ENCODE results near the gene PDE6A. TPM values are rescaled to one million over a fixed set of nuclear protein-coding genes. Genes with fewer than 3 reads are reported as not detected.

The PDE6A gene
- total RNA-seq, 1 experiment from 2014 or later, result 2.6 TPM

DNA sequence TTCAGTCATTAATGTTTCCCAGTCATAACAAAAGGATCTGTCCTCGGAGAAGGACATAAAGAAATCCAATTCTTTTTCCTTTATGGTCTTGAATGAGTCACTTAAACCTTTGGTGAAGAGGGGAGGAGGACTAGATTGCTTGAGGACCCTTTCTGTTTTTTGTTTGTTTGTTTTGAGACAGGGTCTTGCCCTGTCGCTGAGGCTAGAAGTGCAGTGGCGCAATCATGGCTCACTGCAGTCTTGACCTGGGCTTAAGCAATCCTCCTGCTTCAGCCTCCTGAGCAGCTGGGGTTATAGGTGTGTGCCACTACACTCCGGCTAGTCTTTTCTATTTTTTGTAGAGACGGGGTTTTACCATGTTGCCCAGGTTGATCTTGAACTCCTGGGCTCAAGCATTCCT is 43.5 kb upstream of the PDE6A start:
- H3K36me3 ChIP-seq (ENCODE audit: control insufficient read depth, insufficient read depth, low read length), result no peaks in the 10 kb centered on the region; the same call in 1 of the 2 replicates
- peak; percentile 54 to 60 for DNase-seq
- H3K4me1 ChIP-seq, result peaks cover 26% of the 10 kb centered on the region
- H3K4me3 Mint-ChIP-seq (ENCODE audit: unreplicated experiment), result no peak overlapping the region
- H3K9me3 Mint-ChIP-seq (ENCODE audit: unreplicated experiment), result no peaks in the 10 kb centered on the region
- no peaks in the 10 kb centered on the region for H3K9me3 ChIP-seq
- TF ChIP-seq, protein P1, sequence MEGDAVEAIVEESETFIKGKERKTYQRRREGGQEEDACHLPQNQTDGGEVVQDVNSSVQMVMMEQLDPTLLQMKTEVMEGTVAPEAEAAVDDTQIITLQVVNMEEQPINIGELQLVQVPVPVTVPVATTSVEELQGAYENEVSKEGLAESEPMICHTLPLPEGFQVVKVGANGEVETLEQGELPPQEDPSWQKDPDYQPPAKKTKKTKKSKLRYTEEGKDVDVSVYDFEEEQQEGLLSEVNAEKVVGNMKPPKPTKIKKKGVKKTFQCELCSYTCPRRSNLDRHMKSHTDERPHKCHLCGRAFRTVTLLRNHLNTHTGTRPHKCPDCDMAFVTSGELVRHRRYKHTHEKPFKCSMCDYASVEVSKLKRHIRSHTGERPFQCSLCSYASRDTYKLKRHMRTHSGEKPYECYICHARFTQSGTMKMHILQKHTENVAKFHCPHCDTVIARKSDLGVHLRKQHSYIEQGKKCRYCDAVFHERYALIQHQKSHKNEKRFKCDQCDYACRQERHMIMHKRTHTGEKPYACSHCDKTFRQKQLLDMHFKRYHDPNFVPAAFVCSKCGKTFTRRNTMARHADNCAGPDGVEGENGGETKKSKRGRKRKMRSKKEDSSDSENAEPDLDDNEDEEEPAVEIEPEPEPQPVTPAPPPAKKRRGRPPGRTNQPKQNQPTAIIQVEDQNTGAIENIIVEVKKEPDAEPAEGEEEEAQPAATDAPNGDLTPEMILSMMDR (IDR thresholded peaks at IDR 0.05; ENCODE audit: insufficient read depth in 1 of 2, low read depth in 1 of 2, low read length in 1 of 2, severe bottlenecking in 1 of 2, unreplicated experiment in 1 of 2), result no peak
- H3K27me3 Mint-ChIP-seq (ENCODE audit: insufficient read depth, unreplicated experiment), result no peaks in the 10 kb centered on the region
- POLR2A ChIA-PET, result no interaction called here
- H3K4me3 ChIP-seq (ENCODE audit: low read depth, low read length), result no peak overlapping the region
- H3K27me3 ChIP-seq (replicated peaks; ENCODE audit: control insufficient read depth, insufficient read depth, low read length), result no peaks in the 10 kb centered on the region
- intact Hi-C loops (cut with micrococcal nuclease; ENCODE audit: unreplicated experiment), result no loop called here
- no peaks in the 10 kb centered on the region for H3K36me3 Mint-ChIP-seq (ENCODE audit: insufficient read depth, unreplicated experiment)
- H3K27ac Mint-ChIP-seq (ENCODE audit: unreplicated experiment), result no peak overlapping the region
- no TSS peak for BruUV-seq (replicated peaks)
- peaks cover 23% of the 10 kb centered on the region for H3K4me1 Mint-ChIP-seq (ENCODE audit: low read depth, unreplicated experiment)
- CTCF ChIA-PET, result interaction anchor here (1.2 kb wide), 1 partner anchor 154 kb away, joined by 4 read pairs; no protein-coding TSS in a partner anchor

DNA sequence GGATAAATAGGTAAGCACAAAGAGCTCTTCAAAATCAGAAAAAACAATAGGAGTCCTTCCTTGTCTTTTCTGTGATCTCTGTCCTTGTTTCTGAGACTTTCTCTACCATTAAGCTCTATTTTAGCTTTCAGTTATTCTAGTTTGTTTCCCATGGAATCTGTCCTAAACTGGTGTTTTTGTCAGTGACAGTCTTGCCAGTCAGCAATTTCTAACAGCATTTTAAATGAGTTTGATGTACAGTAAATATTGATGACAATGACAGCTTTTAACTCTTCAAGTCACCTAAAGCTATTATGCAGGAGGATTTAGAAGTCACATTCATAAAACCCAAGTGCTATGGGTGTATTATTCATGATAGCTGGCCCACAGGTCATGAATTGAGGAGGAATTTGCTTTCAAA is 37.9 kb upstream of the PDE6A start:
- Histone ChIP-seq H3K36me3 (ENCODE audit: control insufficient read depth, insufficient read depth, low read length) (peaks cover 3% of the 10 kb centered on the region), H3K27me3 (replicated peaks; ENCODE audit: control insufficient read depth, insufficient read depth, low read length) (no peaks in the 10 kb centered on the region), H3K4me3 (ENCODE audit: low read depth, low read length) (no peak overlapping the region), H3K9me3 (no peaks in the 10 kb centered on the region), H3K4me1 (peaks cover 32% of the 10 kb centered on the region)
- BruUV-seq (replicated peaks), result no TSS peak
- ChIA-PET CTCF (interaction anchor here (1.3 kb wide), 1 partner anchor 80 kb away, joined by 7 read pairs; no protein-coding TSS in a partner anchor), POLR2A (interaction anchor here (1.1 kb wide), 1 partner anchor 22 kb away, joined by 3 read pairs; the partner anchor contains the start of gene SLC26A2)
- no peaks in the 10 kb centered on the region for H3K9me3 Mint-ChIP-seq (ENCODE audit: unreplicated experiment)
- TF ChIP-seq, protein P1 (IDR thresholded peaks at IDR 0.05; ENCODE audit: insufficient read depth in 1 of 2, low read depth in 1 of 2, low read length in 1 of 2, severe bottlenecking in 1 of 2, unreplicated experiment in 1 of 2), result no peak
- H3K4me1 Mint-ChIP-seq (ENCODE audit: low read depth, unreplicated experiment), result peaks cover 26% of the 10 kb centered on the region
- H3K36me3 Mint-ChIP-seq (ENCODE audit: insufficient read depth, unreplicated experiment), result peaks cover 13% of the 10 kb centered on the region
- H3K27me3 Mint-ChIP-seq (ENCODE audit: insufficient read depth, unreplicated experiment), result no peaks in the 10 kb centered on the region
- intact Hi-C loops (cut with micrococcal nuclease; ENCODE audit: unreplicated experiment), result no loop called here
- no peak for DNase-seq
- H3K4me3 Mint-ChIP-seq (ENCODE audit: unreplicated experiment), result no peak overlapping the region
- H3K27ac Mint-ChIP-seq (ENCODE audit: unreplicated experiment), result no peak overlapping the region

DNA sequence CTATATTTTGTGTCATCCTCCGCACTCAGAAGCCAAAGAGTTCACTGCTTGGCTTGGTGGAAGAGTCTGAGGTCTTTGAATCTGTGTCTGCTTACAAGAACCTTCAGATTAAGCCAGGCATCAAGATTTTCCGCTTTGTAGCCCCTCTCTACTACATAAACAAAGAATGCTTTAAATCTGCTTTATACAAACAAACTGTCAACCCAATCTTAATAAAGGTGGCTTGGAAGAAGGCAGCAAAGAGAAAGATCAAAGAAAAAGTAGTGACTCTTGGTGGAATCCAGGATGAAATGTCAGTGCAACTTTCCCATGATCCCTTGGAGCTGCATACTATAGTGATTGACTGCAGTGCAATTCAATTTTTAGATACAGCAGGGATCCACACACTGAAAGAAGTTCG is 36.6 kb upstream of the PDE6A start:
- H3K9me3 Mint-ChIP-seq (ENCODE audit: unreplicated experiment), result no peaks in the 10 kb centered on the region

More for the DNA sequence above, 36.6 kb upstream of the PDE6A start:
- no peak for DNase-seq
- H3K27me3 ChIP-seq (replicated peaks; ENCODE audit: control insufficient read depth, insufficient read depth, low read length), result no peaks in the 10 kb centered on the region
- H3K27me3 Mint-ChIP-seq (ENCODE audit: insufficient read depth, unreplicated experiment), result no peaks in the 10 kb centered on the region
- no peak overlapping the region for H3K4me3 ChIP-seq (ENCODE audit: low read depth, low read length)
- no peak overlapping the region for H3K4me3 Mint-ChIP-seq (ENCODE audit: unreplicated experiment)
- peaks cover 3% of the 10 kb centered on the region for H3K36me3 ChIP-seq (ENCODE audit: control insufficient read depth, insufficient read depth, low read length)
- no peaks in the 10 kb centered on the region for H3K9me3 ChIP-seq
- no TSS peak for BruUV-seq (replicated peaks)
- TF ChIP-seq, protein P1 (IDR thresholded peaks at IDR 0.05; ENCODE audit: insufficient read depth in 1 of 2, low read depth in 1 of 2, low read length in 1 of 2, severe bottlenecking in 1 of 2, unreplicated experiment in 1 of 2), result no peak
- H3K36me3 Mint-ChIP-seq (ENCODE audit: insufficient read depth, unreplicated experiment), result peaks cover 24% of the 10 kb centered on the region
- no peak overlapping the region for H3K27ac Mint-ChIP-seq (ENCODE audit: unreplicated experiment)
- POLR2A ChIA-PET, result no interaction called here
- intact Hi-C loops (cut with micrococcal nuclease; ENCODE audit: unreplicated experiment), result no loop called here
- peaks cover 33% of the 10 kb centered on the region for H3K4me1 Mint-ChIP-seq (ENCODE audit: low read depth, unreplicated experiment)
- peaks cover 34% of the 10 kb centered on the region for H3K4me1 ChIP-seq
- CTCF ChIA-PET, result no interaction called here
